GM13977 (cell line): ENCODE results near the gene LRMDA.

ENCODE experiments used
- DNase-seq: peaks from one replicate; pipeline ENCODE4 v3.0.0; 2012; ENCODE audit warnings: low spot score
- in situ Hi-C: fragments of 300-500 bp; cut with MboI; formaldehyde crosslinking; loops from one replicate; pipeline ENCODE4 v1.12.0; 2022; ENCODE audit warnings: low sequenced_read_pairs, low pct_unique_long_range_greater_than_20kb, mixed read lengths, inconsistent platforms; ENCODE audit not compliant: unreplicated experiment
- TF ChIP-seq, protein P1 (sequence below): IDR thresholded peaks from 2 replicates; pipeline ENCODE4 v1.5.1; 2012; ENCODE audit warnings: mild to moderate bottlenecking, control low read depth; ENCODE audit not compliant: insufficient read depth; ENCODE audit errors: extremely low read depth, missing control alignments

The LRMDA gene

DNA sequence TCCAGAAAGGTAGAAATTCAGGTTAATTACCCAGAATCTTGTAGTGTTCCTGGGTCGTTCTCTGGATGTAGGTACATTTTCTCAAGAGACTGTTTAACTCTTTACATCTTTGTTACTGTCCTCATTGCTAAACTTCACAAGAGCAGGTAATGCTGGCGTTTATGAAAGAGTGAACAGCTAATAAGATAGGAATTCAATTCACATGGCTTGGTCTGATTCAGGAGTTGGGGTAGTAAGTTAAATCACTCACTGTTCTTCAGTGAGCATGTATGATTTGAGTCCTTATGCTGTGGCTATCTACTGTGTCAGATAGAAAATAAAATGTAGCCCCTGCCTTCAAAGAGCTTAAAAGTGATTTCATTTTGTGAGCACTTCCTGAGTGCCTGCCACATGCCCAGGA, 480.0 kb downstream of the LRMDA start:
- TF ChIP-seq, protein P1, sequence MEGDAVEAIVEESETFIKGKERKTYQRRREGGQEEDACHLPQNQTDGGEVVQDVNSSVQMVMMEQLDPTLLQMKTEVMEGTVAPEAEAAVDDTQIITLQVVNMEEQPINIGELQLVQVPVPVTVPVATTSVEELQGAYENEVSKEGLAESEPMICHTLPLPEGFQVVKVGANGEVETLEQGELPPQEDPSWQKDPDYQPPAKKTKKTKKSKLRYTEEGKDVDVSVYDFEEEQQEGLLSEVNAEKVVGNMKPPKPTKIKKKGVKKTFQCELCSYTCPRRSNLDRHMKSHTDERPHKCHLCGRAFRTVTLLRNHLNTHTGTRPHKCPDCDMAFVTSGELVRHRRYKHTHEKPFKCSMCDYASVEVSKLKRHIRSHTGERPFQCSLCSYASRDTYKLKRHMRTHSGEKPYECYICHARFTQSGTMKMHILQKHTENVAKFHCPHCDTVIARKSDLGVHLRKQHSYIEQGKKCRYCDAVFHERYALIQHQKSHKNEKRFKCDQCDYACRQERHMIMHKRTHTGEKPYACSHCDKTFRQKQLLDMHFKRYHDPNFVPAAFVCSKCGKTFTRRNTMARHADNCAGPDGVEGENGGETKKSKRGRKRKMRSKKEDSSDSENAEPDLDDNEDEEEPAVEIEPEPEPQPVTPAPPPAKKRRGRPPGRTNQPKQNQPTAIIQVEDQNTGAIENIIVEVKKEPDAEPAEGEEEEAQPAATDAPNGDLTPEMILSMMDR: no peak
- no peak for DNase-seq
- in situ Hi-C loops: no loop called here

DNA sequence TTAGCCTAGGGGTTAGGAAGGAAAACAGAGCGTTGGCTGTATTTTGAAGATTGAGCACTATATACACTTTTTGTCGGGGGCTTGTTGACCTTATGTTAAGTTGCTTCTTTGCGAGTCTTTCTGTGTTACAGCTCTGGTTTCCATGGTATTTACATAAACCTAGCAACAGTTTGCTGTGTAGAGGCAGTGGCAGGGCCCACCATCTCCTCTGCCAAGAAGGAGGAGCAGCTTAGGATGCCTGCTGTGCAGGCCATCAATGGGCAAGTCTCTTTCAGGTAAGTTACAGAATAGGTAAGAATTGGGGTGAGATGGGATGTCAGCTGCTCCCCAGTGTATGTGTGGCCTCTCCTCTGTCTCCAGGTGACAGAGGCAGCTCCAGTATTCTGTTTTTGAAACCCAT, 485.5 kb downstream of the LRMDA start:
- no peak for DNase-seq
- TF ChIP-seq, protein P1: no peak
- in situ Hi-C loops: no loop called here

DNA sequence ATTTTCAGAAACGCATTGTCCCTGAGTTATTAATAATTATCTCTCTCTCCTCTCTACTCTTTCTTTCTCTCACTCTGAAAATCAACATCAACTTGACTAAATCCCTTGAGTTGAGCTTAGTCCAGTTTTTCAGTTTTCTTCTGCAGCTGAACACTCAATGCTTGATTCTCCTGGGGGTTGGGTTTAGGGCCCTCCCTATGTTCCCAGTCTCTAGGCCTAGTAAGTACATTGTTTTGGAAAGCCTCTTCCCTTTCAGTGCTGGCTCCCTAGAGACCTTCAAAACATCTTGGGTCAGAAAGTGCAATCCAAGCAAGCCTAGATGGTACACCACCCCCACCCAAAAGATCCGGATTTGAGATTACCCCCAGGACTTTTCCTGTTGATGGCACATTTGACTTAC, 488.5 kb downstream of the LRMDA start:
- TF ChIP-seq, protein P1: no peak
- in situ Hi-C loops: no loop called here
- DNase-seq: no peak

DNA sequence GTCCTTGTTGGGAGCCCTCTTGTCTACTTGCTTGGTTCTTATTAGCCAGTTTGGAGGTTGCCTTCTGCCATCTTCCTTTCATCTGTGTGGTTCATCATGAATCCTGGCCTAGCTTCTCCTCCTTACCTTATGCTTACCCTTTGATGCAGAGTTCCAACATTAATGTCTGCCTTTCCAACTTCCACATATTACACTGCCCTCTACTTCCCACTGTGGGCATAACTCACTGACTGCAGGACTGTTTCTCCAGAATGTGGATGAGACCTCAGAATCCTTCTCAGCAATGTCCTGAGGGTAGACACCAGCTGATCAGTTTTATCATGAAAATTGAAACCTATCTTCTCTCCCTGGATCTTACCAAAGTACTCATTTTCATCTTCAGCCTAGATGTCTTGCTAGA, 491.0 kb downstream of the LRMDA start:
- in situ Hi-C loops: no loop called here
- DNase-seq: no peak

DNA sequence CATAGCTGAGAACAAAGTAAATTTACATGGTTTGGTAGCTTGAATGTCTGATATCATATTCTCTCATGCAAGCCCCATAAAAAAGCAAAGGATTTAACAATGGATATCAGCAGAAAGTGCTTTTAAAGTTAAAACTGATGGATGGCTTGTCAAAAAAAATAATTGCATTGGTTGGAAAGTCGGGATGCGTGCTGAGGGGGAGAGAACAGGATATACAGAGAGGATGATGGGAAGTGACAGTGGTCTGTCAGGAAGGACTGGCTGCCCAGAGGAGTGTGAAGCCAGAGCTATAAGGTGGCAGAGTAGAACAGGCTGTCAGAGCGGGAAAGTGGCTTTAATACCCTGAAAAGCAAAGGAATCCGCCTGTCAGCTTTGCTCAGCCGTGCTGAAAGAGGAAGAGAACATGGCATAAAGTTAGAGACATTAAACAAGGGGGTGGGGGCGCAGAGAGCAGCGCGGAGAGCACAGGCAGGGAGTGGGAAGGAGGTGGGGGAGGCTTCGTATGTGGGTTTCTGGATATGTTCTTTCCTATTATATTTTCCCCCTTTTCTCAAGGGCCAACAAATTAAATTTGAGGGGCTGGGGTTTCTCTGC, 493.0 kb downstream of the LRMDA start:
- in situ Hi-C loops: no loop called here
- no peak for DNase-seq

More for the DNA sequence above, 491.0 kb downstream of the LRMDA start:
- TF ChIP-seq, protein P1: no peak

DNA sequence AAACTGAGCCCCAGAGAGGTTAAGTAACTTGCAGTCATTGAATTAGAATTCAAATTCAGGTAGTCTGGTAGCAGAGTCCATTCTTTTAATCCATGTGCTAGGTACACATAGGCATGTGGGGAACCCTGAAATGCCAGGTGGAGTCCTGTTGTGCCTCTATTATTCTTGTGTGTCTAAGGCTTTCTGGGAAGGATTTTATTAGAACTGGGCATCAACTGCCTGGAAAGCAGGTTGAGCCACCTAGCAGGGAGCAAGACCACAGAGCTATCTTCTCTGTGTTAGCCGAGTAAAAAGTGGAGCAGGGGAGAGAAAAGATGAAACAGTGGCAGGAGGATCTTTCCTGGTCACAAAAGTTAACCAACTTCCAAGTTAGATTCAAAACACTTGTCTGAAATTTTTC, 494.6 kb downstream of the LRMDA start:
- TF ChIP-seq, protein P1: no peak
- in situ Hi-C loops: no loop called here
- DNase-seq: no peak

More for the DNA sequence above, 493.0 kb downstream of the LRMDA start:
- TF ChIP-seq, protein P1: no peak
